NCI-H2196 (cell line): ENCODE results near the gene ADI1.
"Not testable (repeated sequence)": the region's sequence is repeated elsewhere in the genome, so short reads cannot be mapped to it uniquely, and the experiment has no call there.

ENCODE experiments used
- DNase-seq: peaks from one replicate; lab custom pipeline; 2025; ENCODE audit not compliant: unreplicated experiment; lab: John Stamatoyannopoulos, UW

ADI1 gene

GRCh38 chr2:3529316-3530025 lies 10.1 kb upstream of the ADI1 start:
- DNase-seq = no peak

DNA sequence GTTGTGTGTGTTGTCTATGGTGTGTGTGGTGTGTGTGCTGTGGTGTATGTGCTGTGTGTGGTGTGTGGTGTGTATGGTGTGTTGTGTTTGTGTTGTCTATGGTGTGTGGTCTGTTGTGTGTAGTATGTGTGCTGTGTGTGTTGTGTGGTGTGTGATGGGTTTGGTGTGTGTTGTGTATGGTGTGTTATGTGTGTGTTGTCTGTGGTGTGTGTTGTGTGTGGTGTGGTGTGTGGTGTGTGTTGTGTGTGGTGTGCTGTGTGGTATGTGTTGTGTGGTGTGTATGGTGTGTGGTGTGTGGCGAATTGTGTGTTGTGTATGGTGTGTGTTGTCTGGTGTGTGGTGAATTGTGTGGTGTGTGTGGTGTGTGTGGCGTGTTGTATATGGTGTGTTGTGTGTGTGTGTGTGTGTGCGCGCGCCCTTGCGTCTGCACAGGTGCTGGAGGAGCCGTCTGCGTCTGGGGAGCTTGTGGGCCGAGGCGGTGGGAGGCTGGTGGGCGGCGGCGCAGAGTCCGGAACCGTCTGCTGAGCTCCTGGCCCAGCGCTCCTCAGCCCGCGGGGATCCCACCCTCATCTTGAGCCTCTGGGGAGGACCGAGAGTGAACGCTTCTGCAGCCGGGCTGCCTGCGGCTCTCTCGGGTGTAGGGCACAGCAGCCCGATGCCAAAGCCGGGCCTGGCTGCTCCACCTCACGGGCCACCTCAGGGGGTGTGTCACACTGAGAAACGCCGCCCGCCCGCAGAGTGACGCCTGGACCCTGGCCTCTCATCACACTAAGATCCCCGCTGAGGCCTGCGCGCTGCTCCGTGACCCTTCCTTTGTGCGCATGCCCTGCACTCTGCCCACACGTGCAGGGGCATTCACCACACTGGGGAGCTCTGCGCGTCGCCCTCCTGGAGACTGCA lies 8.8 kb upstream of the ADI1 start:
- DNase-seq = no peak

DNA sequence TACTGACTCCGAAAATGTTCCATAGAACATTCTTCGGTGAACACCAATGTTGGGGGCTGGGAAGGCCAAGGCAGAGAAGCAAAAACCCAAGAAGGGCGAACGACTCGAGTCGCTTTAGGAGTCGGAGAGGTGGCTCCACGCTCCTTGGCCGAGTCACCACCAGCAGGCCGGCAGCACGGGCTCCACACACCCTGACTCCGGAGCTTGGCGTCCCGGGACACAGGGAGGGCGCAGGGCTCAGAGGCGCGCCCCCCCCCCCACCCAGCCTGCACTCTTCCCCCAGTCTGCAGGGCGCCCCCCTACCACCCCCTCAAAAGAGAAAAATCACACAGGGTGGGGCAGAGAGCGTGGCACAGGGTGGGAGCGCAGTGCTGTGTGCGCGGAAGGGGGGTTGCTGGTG lies 7.5 kb upstream of the ADI1 start:
- DNase-seq = no peak

GRCh38 chr2:3523551-3524041 lies 4.3 kb upstream of the ADI1 start:
- no peak for DNase-seq

GRCh38 chr2:3522961-3523421 lies 3.7 kb upstream of the ADI1 start:
- DNase-seq = no peak

GRCh38 chr2:3520591-3520990 lies 1.3 kb upstream of the ADI1 start:
- DNase-seq = no peak

DNA sequence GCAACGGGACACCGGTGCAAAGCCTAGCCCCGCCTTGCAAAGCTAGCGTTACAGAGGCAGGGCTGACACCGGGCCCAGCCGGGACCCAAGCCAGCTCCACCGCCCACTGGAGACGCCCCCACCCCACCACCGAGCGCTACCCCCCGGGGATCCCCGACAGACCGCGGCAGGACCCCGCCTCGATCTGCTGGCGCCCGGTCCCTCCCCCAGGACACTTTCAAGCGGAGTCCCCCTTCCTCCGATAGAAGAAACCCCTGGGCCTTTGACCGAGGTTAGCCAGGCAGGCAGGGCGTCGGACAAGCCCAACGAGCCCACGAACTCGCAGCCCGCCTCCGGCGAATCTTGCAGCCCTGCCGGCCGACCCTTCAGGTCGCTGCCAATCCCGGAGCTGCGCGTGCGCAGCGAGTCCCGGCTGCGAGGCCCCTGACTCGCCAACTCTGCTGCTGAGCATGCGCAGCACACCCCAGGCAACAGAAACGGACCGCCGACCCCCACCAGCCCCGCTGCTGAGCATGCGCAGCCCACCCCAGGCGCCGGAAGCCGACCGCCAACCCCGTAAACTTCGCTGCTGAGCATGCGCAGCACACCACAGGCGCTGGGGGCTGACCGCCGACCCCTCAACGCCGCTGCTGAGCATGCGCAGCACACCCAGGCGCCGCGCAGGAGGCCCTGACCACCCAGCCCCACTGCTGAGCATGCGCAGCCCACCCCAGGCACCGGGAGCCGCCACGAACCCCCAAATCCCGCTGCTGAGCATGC lies 656 bp downstream of the ADI1 start:
- DNase-seq = peak; percentile 98

GRCh38 chr2:3517948-3518495 lies 1.3 kb downstream of the ADI1 start:
- no peak for DNase-seq

DNA sequence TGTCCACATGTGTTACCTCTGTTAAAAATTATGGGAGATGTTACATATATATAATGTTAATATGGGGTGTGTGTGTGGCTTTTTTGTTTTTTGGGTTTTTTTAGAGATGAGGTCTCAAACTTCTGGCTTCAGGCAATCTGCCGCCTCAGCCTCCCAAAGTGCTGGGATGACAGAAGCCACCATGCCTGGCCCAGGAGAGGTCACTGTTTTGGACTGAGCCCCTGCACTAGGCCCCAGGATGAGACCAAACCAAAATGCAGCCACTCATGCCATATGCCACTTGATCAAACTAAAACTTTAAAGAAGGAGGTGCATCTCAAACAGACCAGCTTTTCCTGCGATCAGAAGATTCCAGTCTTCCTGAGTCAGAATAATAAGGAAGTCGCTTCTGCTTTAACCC lies 2.5 kb downstream of the ADI1 start:
- DNase-seq = no peak

DNA sequence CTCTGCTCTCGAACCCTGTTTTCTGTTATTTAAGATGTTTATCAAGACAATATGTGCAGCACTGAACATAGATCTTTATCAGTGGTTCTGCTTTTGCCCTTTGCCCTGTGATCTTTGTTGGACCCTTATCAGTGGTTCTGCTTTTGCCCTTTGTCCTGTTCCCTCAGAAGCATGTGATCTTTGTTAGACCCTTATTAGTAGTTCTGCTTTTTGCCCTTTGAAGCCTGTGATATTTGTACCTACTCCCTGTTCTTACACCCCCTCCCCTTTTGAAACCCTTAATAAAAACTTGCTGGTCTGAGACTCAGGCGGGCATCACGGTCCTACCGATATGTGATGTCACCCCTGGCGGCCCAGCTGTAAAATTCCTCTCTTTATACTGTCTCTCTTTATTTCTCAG lies 3.9 kb downstream of the ADI1 start:
- not testable (repeated sequence) for DNase-seq

DNA sequence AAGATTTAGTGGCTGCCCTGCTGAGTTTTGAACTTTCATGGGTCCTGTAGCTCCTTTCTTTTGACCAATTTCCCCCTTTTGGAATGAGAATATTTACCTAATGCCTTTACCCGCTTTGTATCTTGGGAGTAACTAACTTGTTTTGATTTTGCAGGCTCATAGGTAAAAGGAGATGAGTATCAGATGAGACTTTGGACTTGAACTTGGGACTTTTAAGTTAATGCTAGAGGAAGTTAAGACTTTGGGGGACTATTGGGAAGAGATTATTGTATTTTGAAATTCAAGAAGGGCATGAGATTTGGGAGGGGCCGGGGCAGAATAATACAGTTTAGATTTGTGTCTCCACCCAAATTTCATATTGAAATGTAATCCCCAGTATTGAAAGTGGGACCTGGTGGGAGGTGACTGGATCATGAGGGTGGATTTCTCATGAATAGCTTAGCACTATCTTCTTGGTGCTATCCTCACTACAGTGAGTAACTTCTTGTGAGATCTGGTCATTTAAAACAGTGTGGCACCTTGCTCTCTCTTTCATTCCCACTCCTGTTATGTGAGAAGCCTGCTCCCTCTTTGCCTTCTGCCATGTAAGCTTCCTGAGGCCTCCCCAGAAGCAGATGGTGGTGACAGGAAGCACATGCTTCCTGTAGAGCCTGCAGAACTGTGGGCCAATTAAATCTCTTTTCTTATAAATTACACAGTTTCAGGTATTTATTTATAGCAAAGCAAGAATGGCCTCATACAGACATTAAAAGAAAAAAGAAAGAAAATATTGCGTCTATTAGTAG lies 6.1 kb downstream of the ADI1 start:
- no peak for DNase-seq

GRCh38 chr2:3512086-3512485 lies 7.2 kb downstream of the ADI1 start:
- no peak for DNase-seq

DNA sequence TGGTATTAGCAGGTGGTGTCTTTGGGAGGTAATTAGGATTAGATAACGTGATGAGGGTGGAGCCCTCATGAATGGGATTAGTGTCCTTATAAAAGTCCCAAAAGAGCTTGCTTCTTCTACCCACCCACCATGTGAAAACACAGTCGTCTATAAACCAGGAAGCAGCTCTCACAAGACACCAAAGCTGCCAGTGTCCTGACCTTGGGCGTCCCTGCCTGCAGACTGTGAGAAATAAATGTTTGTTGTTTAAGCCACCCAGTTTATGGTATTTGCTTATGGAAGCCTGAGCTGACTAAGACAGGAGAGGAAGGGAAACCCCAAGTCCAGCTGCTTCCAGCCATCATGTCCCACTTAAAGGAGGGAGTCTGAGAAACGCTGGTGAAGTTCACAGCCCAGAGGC lies 13.6 kb downstream of the ADI1 start:
- DNase-seq = no peak

- DNase-seq = no peak
These were observed 14.6 kb downstream of the ADI1 start for GRCh38 chr2:3504741-3505140.

- no peak for DNase-seq
These were observed 15.8 kb downstream of the ADI1 start for GRCh38 chr2:3503483-3503882.

GRCh38 chr2:3503046-3503445 lies 16.3 kb downstream of the ADI1 start:
- no peak for DNase-seq

- DNase-seq = no peak
These were observed 18.9 kb downstream of the ADI1 start for GRCh38 chr2:3500326-3500899.

- no peak for DNase-seq
These were observed 20.4 kb downstream of the ADI1 start for GRCh38 chr2:3498783-3499394.

- DNase-seq = not testable (repeated sequence)
These were observed 22.6 kb downstream of the ADI1 start for GRCh38 chr2:3496708-3497080.
